HepG2 (cell line): ENCODE data around the gene PRKACG.

Source experiments
- SRSF9 ChIP-seq: fragments of 200-400 bp; formaldehyde crosslinking; IDR thresholded peaks from 2 replicates; pipeline ENCODE4 v1.6.1; 2018; ENCODE audit warnings: borderline replicate concordance, mild to moderate bottlenecking, low read depth, low read length; ENCODE audit not compliant: insufficient read depth, poor library complexity, severe bottlenecking
- SRY ChIP-seq: sonication (generic); formaldehyde crosslinking; IDR thresholded peaks from 2 replicates; pipeline ENCODE4 v1.8.0; 2022; ENCODE audit warnings: mild to moderate bottlenecking, missing genetic modification reagents

GRCh38 chr9:68970151-68970550 is 43.8 kb downstream of the PRKACG start:
- TF ChIP-seq SRY (CRISPR knock-in tag): no peak
- TF ChIP-seq SRSF9: no peak
